ENCODE data around the gene DDI1.
"Not testable (repeated sequence)": the region's sequence is repeated elsewhere in the genome, so short reads cannot be mapped to it uniquely, and the experiment has no call there.

Gene DDI1

GRCh38 chr11:104041792-104042191, 5.4 kb downstream of the DDI1 start:
- no peak for DNase-seq (ENCODE audit: low read depth in 3 of 3)

- no peak for DNase-seq (ENCODE audit: low read depth in 3 of 3)
Observed at GRCh38 chr11:104043142-104043541, 6.7 kb downstream of the DDI1 start.

- DNase-seq (ENCODE audit: low read depth in 3 of 3): no peak
Observed at GRCh38 chr11:104043678-104044239, 7.3 kb downstream of the DDI1 start.

- DNase-seq (ENCODE audit: low read depth in 3 of 3): no peak
Observed at GRCh38 chr11:104046331-104046730, 9.9 kb downstream of the DDI1 start.

GRCh38 chr11:104046858-104047257, 10.4 kb downstream of the DDI1 start:
- not testable (repeated sequence) for DNase-seq (ENCODE audit: low read depth in 3 of 3)

- no peak for DNase-seq (ENCODE audit: low read depth in 3 of 3)
Observed at GRCh38 chr11:104049116-104049515, 12.7 kb downstream of the DDI1 start.

- no peak for DNase-seq (ENCODE audit: low read depth in 3 of 3)
Observed at GRCh38 chr11:104051778-104052177, 15.3 kb downstream of the DDI1 start.

- DNase-seq (ENCODE audit: low read depth in 3 of 3): no peak
Observed at GRCh38 chr11:104053743-104054478, 17.5 kb downstream of the DDI1 start.

- no peak for DNase-seq (ENCODE audit: low read depth in 3 of 3)
Observed at GRCh38 chr11:104054911-104055529, 18.6 kb downstream of the DDI1 start.

GRCh38 chr11:104055596-104055995, 19.2 kb downstream of the DDI1 start:
- no peak for DNase-seq (ENCODE audit: low read depth in 3 of 3)

- DNase-seq (ENCODE audit: low read depth in 3 of 3): no peak
Observed at GRCh38 chr11:104057908-104058307, 21.5 kb downstream of the DDI1 start.

- no peak for DNase-seq (ENCODE audit: low read depth in 3 of 3)
Observed at GRCh38 chr11:104058680-104059079, 22.2 kb downstream of the DDI1 start.

GRCh38 chr11:104060004-104060794, 23.8 kb downstream of the DDI1 start:
- DNase-seq (ENCODE audit: low read depth in 3 of 3): no peak

- DNase-seq (ENCODE audit: low read depth in 3 of 3): no peak
Observed at GRCh38 chr11:104060820-104061219, 24.4 kb downstream of the DDI1 start.

- DNase-seq (ENCODE audit: low read depth in 3 of 3): no peak
Observed at GRCh38 chr11:104061853-104062521, 25.5 kb downstream of the DDI1 start.

- no peak for DNase-seq (ENCODE audit: low read depth in 3 of 3)
Observed at GRCh38 chr11:104064034-104064630, 27.7 kb downstream of the DDI1 start.

- no peak for DNase-seq (ENCODE audit: low read depth in 3 of 3)
Observed at GRCh38 chr11:104067534-104067933, 31.1 kb downstream of the DDI1 start.

- DNase-seq (ENCODE audit: low read depth in 3 of 3): no peak
Observed at GRCh38 chr11:104073950-104074705, 37.7 kb downstream of the DDI1 start.

GRCh38 chr11:104075091-104075490, 38.7 kb downstream of the DDI1 start:
- DNase-seq (ENCODE audit: low read depth in 3 of 3): no peak

- DNase-seq (ENCODE audit: low read depth in 3 of 3): no peak
Observed at GRCh38 chr11:104075706-104076105, 39.3 kb downstream of the DDI1 start.

- no peak for DNase-seq (ENCODE audit: low read depth in 3 of 3)
Observed at GRCh38 chr11:104076455-104076854, 40.0 kb downstream of the DDI1 start.

Measured in stimulated activated CD4-positive, alpha-beta T cell treated with anti-CD3 and anti-CD28 coated beads, TNF-alpha, amount 100 ng/mL, for 24 hours (primary cell).